Natural killer cell (primary cell): ENCODE measurements around the gene TJAP1. TPM values are rescaled to one million over a fixed set of nuclear protein-coding genes. Genes with fewer than 3 reads are reported as not detected.
"Not testable (repeated sequence)": the region's sequence is repeated elsewhere in the genome, so short reads cannot be mapped to it uniquely, and the experiment has no call there.

Experiments used
- ATAC-seq, 3 donors: fragments of 150-1000 bp in 2 of 3; fragments of 200-7000 bp in 1 of 3; cut with Tn5 transposase; 1 replicate in 1 of 3; 2 replicates in 2 of 3; pipeline ENCODE4 v1.10.0; 2021; ENCODE audit warnings: mild to moderate bottlenecking in 2 of 3, moderate library complexity in 2 of 3
- DNase-seq, 2 donors: peaks; one replicate each; pipeline versions ENCODE4 v3.0.0 to v3.0.0-alpha.2; 2013 to 2021; ENCODE audit warnings: mixed read lengths in 1 of 2
- H3K27ac ChIP-seq: one replicate; pipeline ENCODE4 v1.5.1; 2013; ENCODE audit warnings: mild to moderate bottlenecking, low read length
- H3K27me3 ChIP-seq: one replicate; pipeline ENCODE4 v1.6.1; 2013; ENCODE audit warnings: low read length; ENCODE audit not compliant: control insufficient read depth, insufficient read depth
- H3K36me3 ChIP-seq: one replicate; pipeline ENCODE4 v1.6.1; 2013; ENCODE audit warnings: low read length; ENCODE audit not compliant: control insufficient read depth, insufficient read depth
- H3K4me1 ChIP-seq: one replicate; pipeline ENCODE4 v1.6.1; 2013; ENCODE audit warnings: low read length; ENCODE audit not compliant: control insufficient read depth, insufficient read depth
- H3K4me3 ChIP-seq: one replicate; pipeline ENCODE4 v1.5.1; 2013; ENCODE audit warnings: low read length
- H3K9me3 ChIP-seq: one replicate; pipeline ENCODE4 v1.6.1; 2013; ENCODE audit warnings: low read length; ENCODE audit not compliant: control insufficient read depth, insufficient read depth
- H3K27ac Mint-ChIP-seq, 2 donors: one replicate each; pipeline ENCODE4 v1.8.0; 2022; ENCODE audit warnings: mild to moderate bottlenecking in 2 of 2, mixed read lengths in 2 of 2, moderate library complexity in 1 of 2
- H3K27me3 Mint-ChIP-seq, 2 donors: one replicate each; pipeline ENCODE4 v1.8.0; 2022; ENCODE audit warnings: low read depth in 2 of 2, mixed read lengths in 2 of 2
- H3K36me3 Mint-ChIP-seq: one replicate; pipeline ENCODE4 v1.8.0; 2022; ENCODE audit warnings: mixed read lengths
- H3K4me1 Mint-ChIP-seq, 2 donors: one replicate each; pipeline ENCODE4 v1.8.0; 2022; ENCODE audit warnings: mixed read lengths in 2 of 2
- H3K4me3 Mint-ChIP-seq: one replicate; pipeline ENCODE4 v1.8.0; 2022; ENCODE audit warnings: mild to moderate bottlenecking, moderate library complexity, mixed read lengths
- H3K9me3 Mint-ChIP-seq, 2 donors: one replicate each; pipeline ENCODE4 v1.8.0; 2022; ENCODE audit warnings: mixed read lengths in 2 of 2
- WGBS: methylation state at CpG from one replicate; pipeline ENCODE4 v1.1.7; 2013; ENCODE audit warnings: missing lambda C conversion rate; ENCODE audit not compliant: insufficient coverage; 5-methylcytosine and 5-hydroxymethylcytosine counted together
- intact Hi-C: fragments of 100-400 bp; cut with micrococcal nuclease; formaldehyde crosslinking; loops from one replicate; pipeline ENCODE4 v1.14.2; 2022
- total RNA-seq, 4 donors: library from RNA; stranded (reverse); fragments of 120-200 nt in 1 of 4; gene quantifications; one replicate each; pipeline versions ENCODE4 v1.2.3 to v1.2.4, GENCODE V29; 2013 to 2022
- TF ChIP-seq, protein P1 (sequence below): fragments of 200-600 bp; IDR thresholded peaks from one replicate; pipeline ENCODE4 v1.8.0; 2022; ENCODE audit warnings: antibody characterized with exemption

TJAP1 gene
- total RNA-seq, 3 donors from 2014 or later (not counting 1 experiment from before 2014, with no cell fraction given): 26.7 to 33.8 (median 29.9) TPM

DNA sequence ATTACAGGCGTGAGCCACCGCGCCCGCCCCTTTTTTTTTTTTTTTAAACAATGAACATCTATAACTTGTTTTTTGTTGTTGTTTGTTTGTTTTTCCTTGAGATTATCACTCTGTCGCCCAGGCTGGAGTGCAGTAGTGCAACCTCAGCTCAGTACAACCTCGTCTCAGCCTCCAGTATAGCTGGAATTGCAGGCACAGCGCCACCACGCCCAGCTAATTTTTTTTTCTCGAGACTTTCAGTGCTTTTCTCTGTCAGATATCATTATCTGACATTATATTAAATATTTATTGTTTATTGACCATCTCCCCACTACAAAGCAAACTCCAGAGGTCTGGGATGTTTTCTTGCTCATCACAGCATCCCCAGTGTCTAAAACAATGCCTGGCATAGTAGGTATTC lies 19.7 kb upstream of the TJAP1 start:
- Mint-ChIP-seq H3K4me1 (peaks cover 16 to 25% of the 10 kb centered on the region in 2 donors), H3K27ac (no peak overlapping the region), H3K27me3 (peaks cover 15% of the 10 kb centered on the region in 2 donors), H3K9me3 (no peaks in the 10 kb centered on the region), H3K4me3 (no peak overlapping the region), H3K36me3 (no peaks in the 10 kb centered on the region)
- intact Hi-C loops: no loop called here
- 42% methylated on average over 3 of the region's 9 CpGs for WGBS
- no peak for ATAC-seq
- Histone ChIP-seq H3K36me3 (no peaks in the 10 kb centered on the region), H3K4me1 (peaks cover 16% of the 10 kb centered on the region), H3K27me3 (peaks cover 4% of the 10 kb centered on the region), H3K27ac (no peak overlapping the region), H3K4me3 (no peak overlapping the region), H3K9me3 (no peaks in the 10 kb centered on the region)
- DNase-seq: no peak
- TF ChIP-seq, protein P1, sequence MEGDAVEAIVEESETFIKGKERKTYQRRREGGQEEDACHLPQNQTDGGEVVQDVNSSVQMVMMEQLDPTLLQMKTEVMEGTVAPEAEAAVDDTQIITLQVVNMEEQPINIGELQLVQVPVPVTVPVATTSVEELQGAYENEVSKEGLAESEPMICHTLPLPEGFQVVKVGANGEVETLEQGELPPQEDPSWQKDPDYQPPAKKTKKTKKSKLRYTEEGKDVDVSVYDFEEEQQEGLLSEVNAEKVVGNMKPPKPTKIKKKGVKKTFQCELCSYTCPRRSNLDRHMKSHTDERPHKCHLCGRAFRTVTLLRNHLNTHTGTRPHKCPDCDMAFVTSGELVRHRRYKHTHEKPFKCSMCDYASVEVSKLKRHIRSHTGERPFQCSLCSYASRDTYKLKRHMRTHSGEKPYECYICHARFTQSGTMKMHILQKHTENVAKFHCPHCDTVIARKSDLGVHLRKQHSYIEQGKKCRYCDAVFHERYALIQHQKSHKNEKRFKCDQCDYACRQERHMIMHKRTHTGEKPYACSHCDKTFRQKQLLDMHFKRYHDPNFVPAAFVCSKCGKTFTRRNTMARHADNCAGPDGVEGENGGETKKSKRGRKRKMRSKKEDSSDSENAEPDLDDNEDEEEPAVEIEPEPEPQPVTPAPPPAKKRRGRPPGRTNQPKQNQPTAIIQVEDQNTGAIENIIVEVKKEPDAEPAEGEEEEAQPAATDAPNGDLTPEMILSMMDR: no peak

DNA sequence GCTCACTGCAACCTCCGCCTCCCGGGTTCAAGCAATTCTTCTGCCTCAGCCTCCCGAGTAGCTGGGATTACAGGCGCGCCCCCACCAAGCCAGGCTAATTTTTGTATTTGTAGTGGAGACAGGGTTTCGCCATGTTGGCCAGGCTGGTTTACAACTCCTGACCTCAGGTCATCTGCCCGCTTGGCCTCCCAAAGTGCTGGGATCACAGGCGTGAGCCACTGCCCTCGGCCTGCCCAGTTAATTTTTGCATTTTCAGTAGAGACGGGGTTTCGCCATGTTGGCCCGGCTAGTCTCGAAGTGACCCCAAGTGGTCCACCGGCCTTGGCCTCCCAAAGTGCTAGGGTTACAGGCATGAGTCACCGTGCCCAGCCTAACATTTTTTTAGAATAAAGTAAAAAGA lies 19.2 kb upstream of the TJAP1 start:
- H3K27ac Mint-ChIP-seq, intact Hi-C loops, H3K9me3 ChIP-seq, H3K36me3 ChIP-seq, DNase-seq, H3K27me3 ChIP-seq, ATAC-seq, H3K4me3 ChIP-seq, H3K27ac ChIP-seq, H3K9me3 Mint-ChIP-seq, H3K36me3 Mint-ChIP-seq, H3K4me3 Mint-ChIP-seq: not testable (repeated sequence)
- H3K4me1 Mint-ChIP-seq: peaks cover 16 to 25% of the 10 kb centered on the region in 2 donors
- peaks cover 18 to 19% of the 10 kb centered on the region in 2 donors for H3K27me3 Mint-ChIP-seq
- WGBS: 95% methylated on average over 15 of the region's 15 CpGs
- H3K4me1 ChIP-seq: peaks cover 16% of the 10 kb centered on the region

DNA sequence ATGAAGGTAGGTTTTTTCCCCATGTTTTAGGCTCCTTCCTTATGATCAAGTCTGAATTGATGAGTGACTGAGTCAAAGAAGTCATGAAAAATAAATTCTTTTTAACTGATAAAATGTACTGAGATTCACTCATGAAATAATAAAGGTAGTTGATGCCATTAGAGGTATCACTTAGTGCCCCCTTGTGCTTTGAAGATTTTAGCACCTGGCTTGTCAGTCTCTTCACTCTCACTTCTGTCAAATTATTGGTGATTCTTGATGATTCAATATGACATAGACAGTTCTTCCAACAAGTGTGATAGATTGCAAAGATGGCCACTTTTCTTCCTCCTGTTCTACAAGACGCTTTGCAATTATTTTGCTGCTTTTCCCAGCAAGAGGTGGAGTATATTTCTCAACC lies 17.8 kb upstream of the TJAP1 start:
- peaks cover 11 to 20% of the 10 kb centered on the region in 2 donors for H3K4me1 Mint-ChIP-seq
- intact Hi-C loops: no loop called here
- H3K36me3 Mint-ChIP-seq: no peaks in the 10 kb centered on the region
- no peak overlapping the region for H3K4me3 Mint-ChIP-seq
- H3K27ac Mint-ChIP-seq: no peak overlapping the region
- TF ChIP-seq, protein P1: no peak
- ATAC-seq: no peak
- no peak overlapping the region for H3K27ac ChIP-seq
- no peak overlapping the region for H3K4me3 ChIP-seq
- no peaks in the 10 kb centered on the region for H3K36me3 ChIP-seq
- 83% methylated on average over 1 of the region's 1 CpG for WGBS
- no peaks in the 10 kb centered on the region for H3K9me3 ChIP-seq
- no peak for DNase-seq
- peaks cover 19 to 26% of the 10 kb centered on the region in 2 donors for H3K27me3 Mint-ChIP-seq
- H3K27me3 ChIP-seq: peaks cover 11% of the 10 kb centered on the region
- no peaks in the 10 kb centered on the region for H3K9me3 Mint-ChIP-seq
- peaks cover 12% of the 10 kb centered on the region for H3K4me1 ChIP-seq

DNA sequence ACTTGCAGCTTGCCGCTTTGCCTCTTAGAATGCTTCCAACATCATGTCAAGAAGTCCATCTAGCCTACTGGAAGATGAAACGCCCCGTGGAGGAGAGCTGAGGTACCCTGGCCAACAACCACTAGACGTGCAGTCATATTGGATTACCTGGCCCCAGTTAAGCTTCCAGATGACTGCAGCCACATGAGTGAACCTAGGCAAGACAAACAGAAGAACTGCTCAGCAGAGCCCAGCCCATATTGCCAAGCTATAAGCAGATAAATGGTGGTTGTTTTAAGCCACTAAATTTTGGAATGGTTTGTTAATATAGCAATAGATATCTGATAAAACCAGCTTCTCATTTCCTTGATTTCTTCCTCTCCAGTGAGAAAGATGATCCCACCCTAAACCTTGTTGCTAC lies 17.3 kb upstream of the TJAP1 start:
- no peak overlapping the region for H3K27ac Mint-ChIP-seq
- DNase-seq: no peak
- H3K4me3 ChIP-seq: no peak overlapping the region

More for the DNA sequence above, 17.3 kb upstream of the TJAP1 start:
- H3K27me3 ChIP-seq: peaks cover 11% of the 10 kb centered on the region
- peaks cover 8 to 15% of the 10 kb centered on the region in 2 donors for H3K4me1 Mint-ChIP-seq
- H3K4me3 Mint-ChIP-seq: no peak overlapping the region
- H3K9me3 ChIP-seq: no peaks in the 10 kb centered on the region
- no peak overlapping the region for H3K27ac ChIP-seq
- peaks cover 8% of the 10 kb centered on the region for H3K4me1 ChIP-seq
- intact Hi-C loops: no loop called here
- TF ChIP-seq, protein P1: no peak
- ATAC-seq: no peak
- no peaks in the 10 kb centered on the region for H3K36me3 Mint-ChIP-seq
- H3K9me3 Mint-ChIP-seq: no peaks in the 10 kb centered on the region
- no peaks in the 10 kb centered on the region for H3K36me3 ChIP-seq
- H3K27me3 Mint-ChIP-seq: peaks cover 19 to 26% of the 10 kb centered on the region in 2 donors
- 77% methylated on average over 4 of the region's 4 CpGs for WGBS
